Neural cell (in vitro differentiated cells): ENCODE data around the gene PTPN3. TPM values are rescaled to one million over a fixed set of nuclear protein-coding genes. Genes with fewer than 3 reads are reported as not detected.

ENCODE experiments used
- H2AFZ ChIP-seq: fragments of 200-600, 300-800 bp; sonication (generic), shearing (Covaris generic); 2 replicates; pipeline ENCODE4 v1.6.0; 2014; ENCODE audit warnings: low read depth, mild to moderate bottlenecking, antibody characterized with exemption, low read length, moderate library complexity
- H3F3A ChIP-seq: fragments of 200-600 bp; shearing (Covaris generic); 2 replicates; pipeline ENCODE4 v1.6.1; 2016; ENCODE audit warnings: mild to moderate bottlenecking, moderate library complexity, mixed read lengths, antibody characterized with exemption, low read length; ENCODE audit not compliant: insufficient read depth, poor library complexity, severe bottlenecking
- H3K27ac ChIP-seq: fragments of 200-600, 300-800 bp; sonication (generic), shearing (Covaris generic); 2 replicates; pipeline ENCODE4 v1.5.1; 2014; ENCODE audit warnings: mild to moderate bottlenecking, low read length, moderate library complexity
- H3K27me3 ChIP-seq: fragments of 300-800, 200-600 bp; sonication (generic), shearing (Covaris generic); 2 replicates; pipeline ENCODE4 v1.6.0; 2014; ENCODE audit warnings: mild to moderate bottlenecking, low read depth, low read length, moderate library complexity; ENCODE audit not compliant: insufficient read depth
- H3K36me3 ChIP-seq: fragments of 300-800, 200-600 bp; sonication (generic), shearing (Covaris generic); 2 replicates; pipeline ENCODE4 v1.5.1; 2014; ENCODE audit warnings: mild to moderate bottlenecking, antibody characterized with exemption, low read length, moderate library complexity; ENCODE audit not compliant: insufficient read depth
- H3K4me2 ChIP-seq: fragments of 300-800, 200-600 bp; sonication (generic), shearing (Covaris generic); 2 replicates; pipeline ENCODE4 v1.6.0; 2014; ENCODE audit warnings: mild to moderate bottlenecking, low read length
- H3K4me3 ChIP-seq: fragments of 300-800, 200-600 bp; sonication (generic), shearing (Covaris generic); 2 replicates; pipeline ENCODE4 v1.5.1; 2014; ENCODE audit warnings: mild to moderate bottlenecking, low read length, moderate library complexity
- H3K79me2 ChIP-seq: fragments of 200-600 bp; shearing (Covaris generic); replicated peaks from 2 replicates; pipeline ENCODE4 v1.6.0; 2014; ENCODE audit warnings: mild to moderate bottlenecking, low read length, moderate library complexity; ENCODE audit not compliant: insufficient read depth
- H3K9ac ChIP-seq: fragments of 300-800, 200-600 bp; sonication (generic), shearing (Covaris generic); 2 replicates; pipeline ENCODE4 v1.6.1; 2016; ENCODE audit warnings: mild to moderate bottlenecking, low read length, mixed read lengths
- H3K9me2 ChIP-seq: fragments of 200-600 bp; shearing (Covaris generic); 2 replicates; pipeline ENCODE4 v1.6.1; 2016; ENCODE audit warnings: mild to moderate bottlenecking, low read length, mixed read lengths; ENCODE audit not compliant: insufficient read depth
- H3K9me3 ChIP-seq: fragments of 200-600, 300-800 bp; sonication (generic), shearing (Covaris generic); 2 replicates; pipeline ENCODE4 v1.6.1; 2016; ENCODE audit warnings: mild to moderate bottlenecking, mixed run types, low read length, moderate library complexity, mixed read lengths
- H4K20me1 ChIP-seq: fragments of 200-600 bp; shearing (Covaris generic); 2 replicates; pipeline ENCODE4 v1.6.1; 2016; ENCODE audit warnings: mild to moderate bottlenecking, mixed run types; ENCODE audit not compliant: insufficient read depth
- EP300 ChIP-seq: fragments of 450-650 bp; conservative IDR thresholded peaks from 2 replicates; pipeline ENCODE4 v1.6.1; 2014; ENCODE audit warnings: antibody characterized with exemption, mild to moderate bottlenecking, moderate library complexity; ENCODE audit not compliant: poor library complexity, severe bottlenecking
- EZH2 ChIP-seq: fragments of 200-600, 300-800 bp; shearing (Covaris generic), sonication (generic); IDR thresholded peaks from 2 replicates; pipeline ENCODE4 v1.6.1; 2014; ENCODE audit warnings: antibody characterized with exemption, low read length, borderline replicate concordance, mild to moderate bottlenecking; ENCODE audit not compliant: insufficient read depth, poor library complexity, severe bottlenecking
- MXI1 ChIP-seq: fragments of 450-650 bp; conservative IDR thresholded peaks from 2 replicates; pipeline ENCODE4 v1.6.1; 2014; ENCODE audit warnings: antibody characterized with exemption, mild to moderate bottlenecking; ENCODE audit not compliant: poor library complexity, severe bottlenecking
- POLR2AphosphoS5 ChIP-seq: IDR thresholded peaks from 2 replicates; pipeline ENCODE4 v1.6.1; 2012
- RAD21 ChIP-seq: fragments of 450-650 bp; conservative IDR thresholded peaks from 2 replicates; pipeline ENCODE4 v1.6.1; 2014; ENCODE audit warnings: antibody characterized with exemption, mild to moderate bottlenecking, moderate library complexity
- SMC3 ChIP-seq: fragments of 450-650 bp; conservative IDR thresholded peaks from 2 replicates; pipeline ENCODE4 v1.6.1; 2014; ENCODE audit warnings: antibody characterized with exemption, mild to moderate bottlenecking, moderate library complexity; ENCODE audit not compliant: poor library complexity
- TAF1 ChIP-seq: IDR thresholded peaks from 2 replicates; pipeline ENCODE4 v1.6.1; 2012; ENCODE audit warnings: low read depth
- polyA plus RNA-seq: library from polyadenylated mRNA; depleted of rRNA; stranded (reverse); fragments of >200 nt; gene quantifications from 2 replicates; pipeline ENCODE4 v1.2.3, GENCODE V29; 2014
- TF ChIP-seq, protein P1 (sequence below): IDR thresholded peaks from 2 replicates; pipeline ENCODE4 v1.6.1; 2012; ENCODE audit warnings: borderline replicate concordance
- TF ChIP-seq, protein P2 (sequence below): fragments of 450-650 bp; IDR thresholded peaks from 2 replicates; pipeline ENCODE4 v1.5.1; 2014; ENCODE audit warnings: antibody characterized with exemption, mild to moderate bottlenecking, moderate library complexity; ENCODE audit not compliant: poor library complexity, severe bottlenecking

The PTPN3 gene
- polyA plus RNA-seq, 1 donor from 2014 or later = 3.8 TPM

DNA sequence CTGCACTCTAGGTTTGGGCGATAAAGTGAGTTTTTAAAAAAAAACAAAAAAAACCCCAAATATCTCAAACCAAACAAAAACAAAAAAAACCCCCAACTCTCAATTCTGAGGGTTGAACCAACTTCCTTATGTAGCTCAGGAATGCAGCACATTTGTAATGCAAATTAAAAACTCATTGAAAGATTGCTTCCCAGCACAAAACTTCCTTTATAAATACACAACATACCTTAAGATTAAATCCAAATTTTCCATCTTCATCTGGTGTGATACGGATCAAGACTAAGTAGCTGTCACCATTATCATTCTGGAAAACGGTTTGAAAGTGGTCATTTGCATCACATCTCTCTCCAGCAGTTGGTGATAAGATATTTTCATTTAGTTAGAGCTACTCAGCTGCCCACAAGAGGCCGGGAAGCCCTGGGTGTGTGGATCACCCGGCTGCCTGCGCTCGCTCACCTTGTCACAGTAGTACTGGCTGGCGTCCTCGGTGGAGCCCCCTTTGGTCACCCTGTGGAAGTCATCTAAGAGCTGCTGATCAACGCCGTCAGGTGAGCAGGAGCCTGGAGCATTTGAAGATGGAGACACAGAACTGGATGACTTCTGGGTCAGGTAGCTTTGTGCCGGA, 88.2 kb downstream of the PTPN3 start:
- Histone ChIP-seq H3K79me2 (no peaks in the 10 kb centered on the region), H3K36me3 (no peaks in the 10 kb centered on the region), H3K4me3 (no peak overlapping the region), H3K9me3 (no peaks in the 10 kb centered on the region), H3K27ac (no peak overlapping the region), H4K20me1 (no peaks in the 10 kb centered on the region), H3K27me3 (no peaks in the 10 kb centered on the region), H3F3A (no peaks in the 10 kb centered on the region), H2AFZ (no peak overlapping the region), H3K9ac (no peak overlapping the region), H3K4me2 (no peak overlapping the region), H3K9me2 (no peaks in the 10 kb centered on the region)
- TF ChIP-seq, protein P1, sequence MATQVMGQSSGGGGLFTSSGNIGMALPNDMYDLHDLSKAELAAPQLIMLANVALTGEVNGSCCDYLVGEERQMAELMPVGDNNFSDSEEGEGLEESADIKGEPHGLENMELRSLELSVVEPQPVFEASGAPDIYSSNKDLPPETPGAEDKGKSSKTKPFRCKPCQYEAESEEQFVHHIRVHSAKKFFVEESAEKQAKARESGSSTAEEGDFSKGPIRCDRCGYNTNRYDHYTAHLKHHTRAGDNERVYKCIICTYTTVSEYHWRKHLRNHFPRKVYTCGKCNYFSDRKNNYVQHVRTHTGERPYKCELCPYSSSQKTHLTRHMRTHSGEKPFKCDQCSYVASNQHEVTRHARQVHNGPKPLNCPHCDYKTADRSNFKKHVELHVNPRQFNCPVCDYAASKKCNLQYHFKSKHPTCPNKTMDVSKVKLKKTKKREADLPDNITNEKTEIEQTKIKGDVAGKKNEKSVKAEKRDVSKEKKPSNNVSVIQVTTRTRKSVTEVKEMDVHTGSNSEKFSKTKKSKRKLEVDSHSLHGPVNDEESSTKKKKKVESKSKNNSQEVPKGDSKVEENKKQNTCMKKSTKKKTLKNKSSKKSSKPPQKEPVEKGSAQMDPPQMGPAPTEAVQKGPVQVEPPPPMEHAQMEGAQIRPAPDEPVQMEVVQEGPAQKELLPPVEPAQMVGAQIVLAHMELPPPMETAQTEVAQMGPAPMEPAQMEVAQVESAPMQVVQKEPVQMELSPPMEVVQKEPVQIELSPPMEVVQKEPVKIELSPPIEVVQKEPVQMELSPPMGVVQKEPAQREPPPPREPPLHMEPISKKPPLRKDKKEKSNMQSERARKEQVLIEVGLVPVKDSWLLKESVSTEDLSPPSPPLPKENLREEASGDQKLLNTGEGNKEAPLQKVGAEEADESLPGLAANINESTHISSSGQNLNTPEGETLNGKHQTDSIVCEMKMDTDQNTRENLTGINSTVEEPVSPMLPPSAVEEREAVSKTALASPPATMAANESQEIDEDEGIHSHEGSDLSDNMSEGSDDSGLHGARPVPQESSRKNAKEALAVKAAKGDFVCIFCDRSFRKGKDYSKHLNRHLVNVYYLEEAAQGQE = no peak
- TF ChIP-seq SMC3 = no peak
- no peak for TF ChIP-seq TAF1
- TF ChIP-seq, protein P2, sequence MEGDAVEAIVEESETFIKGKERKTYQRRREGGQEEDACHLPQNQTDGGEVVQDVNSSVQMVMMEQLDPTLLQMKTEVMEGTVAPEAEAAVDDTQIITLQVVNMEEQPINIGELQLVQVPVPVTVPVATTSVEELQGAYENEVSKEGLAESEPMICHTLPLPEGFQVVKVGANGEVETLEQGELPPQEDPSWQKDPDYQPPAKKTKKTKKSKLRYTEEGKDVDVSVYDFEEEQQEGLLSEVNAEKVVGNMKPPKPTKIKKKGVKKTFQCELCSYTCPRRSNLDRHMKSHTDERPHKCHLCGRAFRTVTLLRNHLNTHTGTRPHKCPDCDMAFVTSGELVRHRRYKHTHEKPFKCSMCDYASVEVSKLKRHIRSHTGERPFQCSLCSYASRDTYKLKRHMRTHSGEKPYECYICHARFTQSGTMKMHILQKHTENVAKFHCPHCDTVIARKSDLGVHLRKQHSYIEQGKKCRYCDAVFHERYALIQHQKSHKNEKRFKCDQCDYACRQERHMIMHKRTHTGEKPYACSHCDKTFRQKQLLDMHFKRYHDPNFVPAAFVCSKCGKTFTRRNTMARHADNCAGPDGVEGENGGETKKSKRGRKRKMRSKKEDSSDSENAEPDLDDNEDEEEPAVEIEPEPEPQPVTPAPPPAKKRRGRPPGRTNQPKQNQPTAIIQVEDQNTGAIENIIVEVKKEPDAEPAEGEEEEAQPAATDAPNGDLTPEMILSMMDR = no peak
- no peak for TF ChIP-seq RAD21
- TF ChIP-seq EP300 = no peak
- no peak for TF ChIP-seq MXI1

DNA sequence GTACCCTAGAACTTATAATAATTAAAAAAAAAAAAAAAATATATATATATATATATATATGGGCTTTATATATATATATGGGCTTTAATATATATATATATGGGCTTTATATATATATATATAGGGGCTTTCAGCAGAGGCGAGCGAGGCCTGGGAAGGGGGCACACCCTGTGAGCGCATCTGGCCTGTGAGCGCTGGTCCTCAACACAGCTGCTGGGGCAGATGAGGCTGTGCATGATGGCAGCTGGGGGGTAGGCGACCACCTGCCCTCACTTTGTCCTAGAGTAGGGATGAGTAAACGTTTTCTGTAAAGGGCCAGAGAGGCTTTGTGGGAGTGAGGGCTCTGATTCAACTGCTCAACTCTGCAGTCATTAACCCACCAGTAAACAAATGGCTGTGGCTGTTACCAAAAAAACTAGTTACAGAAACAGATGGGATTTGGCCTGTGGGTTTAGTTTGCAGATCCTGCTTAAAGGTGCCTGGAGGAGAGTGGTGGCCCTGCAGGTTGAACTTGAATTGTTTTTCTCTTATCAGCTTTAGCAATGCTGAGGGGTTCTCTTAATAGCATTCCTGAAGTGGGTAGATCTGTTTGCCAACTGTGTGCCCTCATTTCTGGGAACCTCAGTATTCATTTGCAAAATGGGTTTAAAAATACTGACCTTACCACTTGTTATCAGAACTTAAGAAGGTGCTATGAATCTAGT, 89.2 kb downstream of the PTPN3 start:
- Histone ChIP-seq H3K79me2 (no peaks in the 10 kb centered on the region), H3K27me3 (no peaks in the 10 kb centered on the region), H3K9me3 (no peaks in the 10 kb centered on the region), H3K36me3 (no peaks in the 10 kb centered on the region), H3K27ac (no peak overlapping the region), H4K20me1 (no peaks in the 10 kb centered on the region), H3K9me2 (no peaks in the 10 kb centered on the region), H3K9ac (no peak overlapping the region), H3K4me2 (no peak overlapping the region), H3K4me3 (no peak overlapping the region), H2AFZ (no peak overlapping the region), H3F3A (no peaks in the 10 kb centered on the region)
- TF ChIP-seq, protein P1 = no peak
- no peak for TF ChIP-seq RAD21
- no peak for TF ChIP-seq EZH2
- no peak for TF ChIP-seq EP300
- TF ChIP-seq, protein P2 = no peak
- no peak for TF ChIP-seq TAF1
- TF ChIP-seq SMC3 = no peak
- TF ChIP-seq MXI1 = no peak
- no peak for TF ChIP-seq POLR2AphosphoS5
